H1 (cell line): Measurements from ENCODE around the gene FKBP2. TPM values are rescaled to one million over a fixed set of nuclear protein-coding genes. Genes with fewer than 3 reads are reported as not detected.

Experiments
- polyA plus RNA-seq, 7 experiments: library from polyadenylated mRNA; depleted of rRNA in 3 of 7; stranded (reverse) in 5 of 7; unstranded in 2 of 7; fragments of >200 nt in 5 of 7; fragments of 200-250 nt in 2 of 7; gene quantifications; 1 replicate in 5 of 7; 2 replicates in 1 of 7; 4 replicates in 1 of 7; pipeline versions ENCODE4 v1.2.1 to v1.2.3, GENCODE V29; 2011 to 2013; ENCODE audit warnings: missing spikeins in 2 of 7, mixed read lengths in 2 of 7
- total RNA-seq: library from RNA; stranded (reverse); fragmentation: NEBNext Ultra II Directional; extraction: Animal tissue kit (Norgen Biotek cat#: 25700); gene quantifications from 2 replicates; pipeline ENCODE4 v1.2.1, GENCODE V29; 2021

The FKBP2 gene
- total and polyA plus RNA-seq, 2 of the 8 experiments (the other 6 are each of a cell fraction or from before 2014, with no cell fraction given), result 41.7 to 52.5 TPM

Other genes starting within 250 kb of the FKBP2 start
- gene FLRT1, start 205.2 kb upstream of the FKBP2 start, total RNA-seq, result 0.28 and 0.42 TPM in 2 replicates
- 0.14 and 0.20 TPM in 2 replicates for gene FLRT1, start 205.2 kb upstream of the FKBP2 start, polyA plus RNA-seq (2011; rRNA removed)
- 19.5 and 19.6 TPM in 2 replicates for gene MACROD1, start 75.0 kb upstream of the FKBP2 start, total RNA-seq
- gene MACROD1, start 75.0 kb upstream of the FKBP2 start, polyA plus RNA-seq (2011; rRNA removed), result 34.1 and 107 TPM in 2 replicates
- 316 and 329 TPM in 2 replicates for gene STIP1, start 54.9 kb upstream of the FKBP2 start, total RNA-seq
- gene STIP1, start 54.9 kb upstream of the FKBP2 start, polyA plus RNA-seq (2011; rRNA removed), result 140 and 151 TPM in 2 replicates
- gene FERMT3, start 34.4 kb upstream of the FKBP2 start, total RNA-seq, result 1.4 and 2.7 TPM in 2 replicates
- gene FERMT3, start 34.4 kb upstream of the FKBP2 start, polyA plus RNA-seq (2011; rRNA removed), result 3.7 and 5.9 TPM in 2 replicates
- gene TRPT1, start 14.9 kb upstream of the FKBP2 start, total RNA-seq, result 34.5 and 39.7 TPM in 2 replicates
- 74.6 and 102 TPM in 2 replicates for gene TRPT1, start 14.9 kb upstream of the FKBP2 start, polyA plus RNA-seq (2011; rRNA removed)
- gene NUDT22, start 14.8 kb upstream of the FKBP2 start, total RNA-seq, result 43.4 and 51.5 TPM in 2 replicates
- 69.0 and 97.1 TPM in 2 replicates for gene NUDT22, start 14.8 kb upstream of the FKBP2 start, polyA plus RNA-seq (2011; rRNA removed)
- 14.6 and 17.8 TPM in 2 replicates for gene DNAJC4, start 10.5 kb upstream of the FKBP2 start, total RNA-seq
- 31.0 and 34.0 TPM in 2 replicates for gene DNAJC4, start 10.5 kb upstream of the FKBP2 start, polyA plus RNA-seq (2011; rRNA removed)
- 46.1 and 49.6 TPM in 2 replicates for gene VEGFB, start 6.5 kb upstream of the FKBP2 start, total RNA-seq
- 9.3 and 11.4 TPM in 2 replicates for gene VEGFB, start 6.5 kb upstream of the FKBP2 start, polyA plus RNA-seq (2011; rRNA removed)
- gene PPP1R14B, start 5.8 kb downstream of the FKBP2 start, total RNA-seq, result 418 and 419 TPM in 2 replicates
- gene PPP1R14B, start 5.8 kb downstream of the FKBP2 start, polyA plus RNA-seq (2011; rRNA removed), result 265 and 351 TPM in 2 replicates
- gene PLCB3, start 10.4 kb downstream of the FKBP2 start, total RNA-seq, result 104 TPM in 2 replicates
- gene PLCB3, start 10.4 kb downstream of the FKBP2 start, polyA plus RNA-seq (2011; rRNA removed), result 47.2 and 70.6 TPM in 2 replicates
- 23.1 and 25.3 TPM in 2 replicates for gene BAD, start 43.6 kb downstream of the FKBP2 start, total RNA-seq
- 33.7 and 38.4 TPM in 2 replicates for gene BAD, start 43.6 kb downstream of the FKBP2 start, polyA plus RNA-seq (2011; rRNA removed)
- 36.8 and 37.8 TPM in 2 replicates for gene GPR137, start 44.8 kb downstream of the FKBP2 start, total RNA-seq
- 36.2 and 55.5 TPM in 2 replicates for gene GPR137, start 44.8 kb downstream of the FKBP2 start, polyA plus RNA-seq (2011; rRNA removed)
- 0.19 TPM in 1 of 2 replicates, not detected in the other for gene KCNK4, start 50.2 kb downstream of the FKBP2 start, total RNA-seq
- gene KCNK4, start 50.2 kb downstream of the FKBP2 start, polyA plus RNA-seq (2011; rRNA removed), result not detected in 2 replicates
- not detected in 2 replicates for gene CATSPERZ, start 59.3 kb downstream of the FKBP2 start, total RNA-seq
- 0.77 and 1.1 TPM in 2 replicates for gene CATSPERZ, start 59.3 kb downstream of the FKBP2 start, polyA plus RNA-seq (2011; rRNA removed)
- 36.1 and 37.0 TPM in 2 replicates for gene ESRRA, start 64.4 kb downstream of the FKBP2 start, total RNA-seq
- 18.2 and 20.9 TPM in 2 replicates for gene ESRRA, start 64.4 kb downstream of the FKBP2 start, polyA plus RNA-seq (2011; rRNA removed)
- gene TRMT112, start 76.5 kb downstream of the FKBP2 start, total RNA-seq, result 300 and 326 TPM in 2 replicates
- 650 and 707 TPM in 2 replicates for gene TRMT112, start 76.5 kb downstream of the FKBP2 start, polyA plus RNA-seq (2011; rRNA removed)
- gene PRDX5, start 77.0 kb downstream of the FKBP2 start, total RNA-seq, result 201 and 225 TPM in 2 replicates
- gene PRDX5, start 77.0 kb downstream of the FKBP2 start, polyA plus RNA-seq (2011; rRNA removed), result 582 and 631 TPM in 2 replicates
- 11.2 and 12.5 TPM in 2 replicates for gene CCDC88B, start 99.1 kb downstream of the FKBP2 start, total RNA-seq
- gene CCDC88B, start 99.1 kb downstream of the FKBP2 start, polyA plus RNA-seq (2011; rRNA removed), result 5.9 and 7.9 TPM in 2 replicates
- gene RPS6KA4, start 118.1 kb downstream of the FKBP2 start, total RNA-seq, result 12.6 and 13.2 TPM in 2 replicates
- gene RPS6KA4, start 118.1 kb downstream of the FKBP2 start, polyA plus RNA-seq (2011; rRNA removed), result 8.2 and 12.1 TPM in 2 replicates